HG02970 (cell line): ENCODE measurements around the gene TSPAN9.

Experiments
- ATAC-seq: cut with Tn5 transposase; IDR thresholded peaks from one replicate; pipeline ENCODE4 v1.9.1; 2021; ENCODE audit warnings: mild to moderate bottlenecking, moderate library complexity, moderate number of reproducible peaks; ENCODE audit not compliant: unreplicated experiment, low FRiP score

TSPAN9 gene

DNA sequence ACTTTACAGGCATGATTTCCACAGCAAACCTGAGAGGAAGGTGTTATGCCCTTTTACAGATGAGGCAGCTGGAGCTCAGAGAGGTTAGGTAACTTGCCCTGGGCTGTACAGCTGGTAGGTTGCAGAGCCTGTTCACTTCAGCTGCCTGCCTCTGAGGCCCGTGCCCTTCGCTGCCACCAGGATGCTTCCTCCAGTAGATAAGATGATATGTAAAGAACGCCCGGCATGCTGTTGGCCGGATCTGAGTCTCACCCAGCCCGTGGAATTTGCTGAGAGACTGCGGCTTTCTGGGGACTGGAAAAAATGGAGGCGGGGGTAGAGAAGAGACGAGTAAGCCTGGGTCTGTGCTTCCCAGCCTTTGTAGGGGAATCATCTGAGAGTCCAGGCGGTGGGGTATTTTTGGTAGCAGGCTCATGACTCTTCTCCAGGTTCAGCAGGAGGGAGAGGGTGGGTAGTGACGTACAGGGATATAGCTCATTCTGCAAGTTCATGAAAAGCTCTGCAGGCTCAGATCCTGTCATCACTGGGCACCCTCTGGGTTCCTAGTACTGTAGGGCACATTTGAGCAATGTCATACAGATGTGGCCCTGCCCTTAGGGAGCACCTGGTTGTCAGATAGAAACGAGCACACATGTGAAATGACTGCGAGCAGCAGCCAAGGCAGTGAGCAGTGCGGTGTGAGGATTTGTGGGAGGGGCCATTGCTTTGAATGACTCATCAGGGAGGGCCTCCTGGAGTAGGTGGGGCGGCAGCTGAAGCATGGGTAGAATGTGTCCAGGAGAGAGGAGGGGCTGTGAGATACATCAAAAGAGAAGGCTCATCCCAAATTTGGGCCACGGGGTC, 159.4 kb downstream of the TSPAN9 start:
- ATAC-seq = no peak

- ATAC-seq = no peak
These were observed 161.0 kb downstream of the TSPAN9 start for GRCh38 chr12:3238196-3238595.

GRCh38 chr12:3241621-3242020, 164.4 kb downstream of the TSPAN9 start:
- no peak for ATAC-seq

DNA sequence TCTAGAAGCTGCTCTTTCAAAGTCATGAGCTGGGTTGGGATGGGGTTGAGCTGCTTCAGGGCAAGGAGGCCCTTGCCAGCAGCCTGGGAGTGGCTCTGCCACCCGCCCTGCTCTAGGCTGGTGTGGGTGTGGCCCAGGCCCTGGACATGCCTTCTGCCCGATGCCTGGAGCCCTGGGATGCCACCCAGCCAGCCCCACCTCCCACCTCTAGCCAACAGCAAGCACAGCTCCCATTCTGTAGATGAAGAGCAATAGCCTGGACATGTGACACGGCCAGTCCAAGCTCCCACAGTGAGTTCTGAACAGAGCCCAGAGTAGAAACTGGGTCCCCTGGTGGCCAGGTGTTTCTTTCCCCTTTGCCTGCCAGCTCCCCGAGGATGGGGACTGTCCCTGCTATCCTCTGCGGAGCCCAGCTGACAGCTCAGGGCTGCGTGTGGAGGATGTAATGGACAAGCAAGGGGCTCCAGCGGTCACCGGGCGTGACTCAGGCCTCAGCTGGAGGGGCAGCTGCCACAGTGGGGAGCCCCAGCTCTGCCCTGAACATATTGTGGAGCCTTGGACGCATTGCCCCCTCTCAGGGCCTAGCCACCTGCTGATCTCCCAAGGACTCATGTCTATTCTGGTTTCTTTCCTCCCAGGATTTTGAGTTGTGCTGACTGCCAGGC, 165.2 kb downstream of the TSPAN9 start:
- ATAC-seq = no peak

GRCh38 chr12:3243376-3244084, 166.4 kb downstream of the TSPAN9 start:
- no peak for ATAC-seq

DNA sequence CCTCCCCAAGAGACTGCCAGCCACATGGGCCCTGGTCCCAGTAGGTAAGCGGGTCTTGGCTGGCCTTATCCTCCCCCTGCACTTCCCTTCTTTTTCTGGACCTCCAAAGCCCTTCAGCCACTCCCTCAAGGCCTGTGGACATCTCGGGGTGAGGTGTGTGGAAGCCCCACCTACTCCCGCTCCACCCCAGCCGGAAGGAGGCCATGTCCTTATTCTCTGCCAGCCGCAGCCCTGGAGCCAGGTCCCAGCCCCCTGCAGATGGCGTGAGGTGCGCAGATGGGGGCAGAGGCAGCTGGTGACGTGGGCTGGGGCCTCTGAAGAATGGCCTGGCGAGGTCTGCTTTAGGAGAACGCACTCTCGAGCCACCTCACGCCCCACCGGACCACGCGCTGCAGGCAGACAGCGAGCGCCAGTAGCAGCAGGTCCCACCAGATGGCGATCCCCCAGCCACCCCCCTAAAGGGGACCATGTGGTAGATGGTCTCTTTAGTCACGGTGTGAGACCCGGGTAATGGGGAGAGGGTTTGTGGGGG, 167.1 kb downstream of the TSPAN9 start:
- no peak for ATAC-seq

- ATAC-seq = no peak
These were observed 169.1 kb downstream of the TSPAN9 start for GRCh38 chr12:3246253-3246652.

DNA sequence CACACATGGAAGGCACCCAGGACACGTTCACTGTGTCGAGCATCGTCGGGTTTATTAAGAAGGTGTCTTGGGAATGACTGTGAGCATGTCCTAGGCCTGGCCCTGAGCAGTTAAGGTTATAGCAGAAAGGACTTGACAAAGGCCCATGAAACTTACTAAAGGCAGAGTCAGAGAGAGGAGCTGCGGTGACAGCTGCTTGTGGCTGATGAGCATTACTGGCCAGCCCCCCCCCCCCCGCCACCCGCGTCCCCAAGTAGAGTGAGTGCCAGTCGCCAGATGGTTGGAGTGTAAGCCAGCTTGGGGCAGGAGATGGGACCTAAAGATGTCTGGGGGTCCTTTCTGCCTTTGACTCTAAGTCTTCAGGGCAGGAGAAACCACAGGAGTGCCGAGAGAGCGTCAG, 169.9 kb downstream of the TSPAN9 start:
- ATAC-seq = no peak

DNA sequence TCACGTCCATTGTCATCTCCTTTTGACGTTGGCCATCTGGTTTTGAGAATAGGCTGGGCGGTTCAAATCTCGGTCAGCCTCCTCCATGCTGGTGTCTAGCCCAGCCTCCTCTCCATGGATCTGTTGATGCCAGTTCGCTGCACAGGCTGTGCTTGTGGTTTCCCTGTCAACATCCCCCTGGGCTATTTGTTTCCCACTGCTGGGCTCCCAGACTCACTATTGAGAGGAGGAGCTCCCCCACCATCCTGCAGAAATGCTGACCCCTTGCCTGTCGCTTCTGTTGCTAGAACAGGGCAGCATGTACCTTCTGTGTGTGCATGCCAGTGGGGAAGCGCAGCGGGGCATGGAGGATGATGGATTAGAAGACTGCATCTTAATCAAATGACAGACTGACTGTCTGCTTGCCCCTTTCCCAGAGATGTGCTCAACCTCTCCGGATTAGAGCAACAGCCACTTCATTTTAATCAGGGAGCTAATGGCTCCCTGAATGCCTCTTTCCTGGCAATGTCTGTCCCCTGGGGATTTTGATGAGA, 170.5 kb downstream of the TSPAN9 start:
- no peak for ATAC-seq

DNA sequence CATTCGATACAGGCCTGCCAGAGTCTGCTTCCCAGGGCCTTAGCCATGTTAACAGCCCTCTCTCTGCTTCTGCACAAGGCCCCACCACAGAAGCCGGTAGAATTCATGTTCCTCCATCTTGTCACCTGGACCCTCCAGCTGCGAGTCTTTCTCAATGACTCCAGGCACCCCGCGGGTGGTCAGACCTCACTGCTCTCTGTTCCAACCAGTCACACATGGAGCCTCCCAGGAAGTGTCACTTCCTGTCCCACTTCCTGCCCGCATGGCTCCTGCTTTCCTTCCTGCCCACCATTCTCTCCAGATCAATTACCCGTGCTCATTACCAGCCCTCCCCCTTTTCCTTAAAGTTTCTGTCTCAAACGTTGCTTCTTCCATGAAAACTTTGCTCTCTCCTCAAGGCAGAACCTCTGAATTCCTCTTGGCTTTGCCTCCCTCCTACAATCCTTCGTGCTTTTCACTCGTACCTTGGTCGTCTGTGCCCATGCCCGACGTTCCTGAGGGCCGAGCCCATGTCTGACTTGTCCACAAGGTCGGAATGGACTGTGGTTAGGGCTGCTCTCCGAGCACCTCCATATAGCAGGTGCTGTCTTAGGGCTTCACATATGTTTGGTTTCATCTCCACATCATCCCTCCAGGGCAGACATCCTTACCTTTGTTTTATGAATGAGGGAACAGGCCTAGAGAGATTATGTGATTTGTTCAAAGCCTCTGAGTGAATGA, 172.1 kb downstream of the TSPAN9 start:
- ATAC-seq = no peak

DNA sequence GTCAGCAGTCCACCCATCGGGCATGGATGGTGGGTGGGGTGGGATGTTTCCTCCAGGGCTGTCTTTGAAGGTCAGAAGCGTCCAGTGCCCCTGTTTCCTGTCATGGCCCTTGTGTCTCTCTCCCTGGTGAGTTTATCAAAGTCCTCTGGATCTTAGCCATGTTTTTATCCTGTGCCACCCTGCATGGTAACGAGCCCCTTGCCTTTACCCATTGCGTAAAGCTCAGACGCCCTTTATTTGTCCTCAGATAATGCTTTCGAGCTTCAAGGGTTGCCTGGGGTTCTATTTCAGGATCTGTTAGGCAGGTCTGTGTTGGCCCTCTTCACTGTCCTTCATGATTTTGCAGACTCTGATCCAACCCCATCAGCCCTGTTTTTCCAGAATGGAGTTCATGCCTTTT, 172.9 kb downstream of the TSPAN9 start:
- no peak for ATAC-seq

DNA sequence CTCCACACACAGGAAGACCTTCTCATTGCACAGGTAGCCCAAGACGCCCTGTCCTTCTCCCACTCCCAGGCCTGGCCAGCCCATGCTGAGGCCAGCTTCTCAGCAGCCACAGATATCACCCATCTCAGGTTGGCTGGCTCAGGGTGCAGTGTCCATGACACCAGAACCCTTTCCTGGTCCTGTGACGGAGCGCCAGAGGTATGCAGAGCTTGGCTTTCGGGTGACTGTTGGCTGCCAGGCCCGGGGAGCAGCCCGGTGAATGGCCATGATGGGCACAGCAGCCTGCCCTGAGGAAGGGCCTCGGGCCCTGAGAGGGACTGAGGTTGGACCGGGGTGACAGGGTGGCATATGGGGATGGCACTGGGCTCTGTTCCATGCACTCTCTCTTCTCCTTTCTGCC, 173.4 kb downstream of the TSPAN9 start:
- no peak for ATAC-seq

- ATAC-seq = no peak
These were observed 173.9 kb downstream of the TSPAN9 start for GRCh38 chr12:3251067-3251466.

DNA sequence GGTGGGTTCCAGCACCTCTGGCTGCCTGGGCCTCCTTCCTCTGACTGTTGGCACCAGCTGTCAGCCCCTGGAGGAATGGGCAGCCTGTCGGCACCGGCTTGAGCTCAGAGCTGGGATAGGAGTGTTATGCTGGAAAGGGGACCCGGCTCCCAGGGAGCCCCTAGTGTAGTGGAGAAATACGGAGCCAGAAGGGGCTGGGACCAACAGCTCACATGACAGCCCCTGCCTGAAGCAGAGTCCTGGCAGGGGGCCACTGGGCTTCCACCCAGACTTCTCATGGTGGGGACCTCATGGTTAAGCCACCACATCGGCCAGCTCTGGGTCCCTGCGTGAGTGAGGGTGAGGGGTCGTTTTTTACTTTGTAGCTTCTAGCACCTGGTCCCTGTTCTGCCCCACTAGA, 174.5 kb downstream of the TSPAN9 start:
- no peak for ATAC-seq

- ATAC-seq = no peak
These were observed 175.3 kb downstream of the TSPAN9 start for GRCh38 chr12:3252450-3252891.

DNA sequence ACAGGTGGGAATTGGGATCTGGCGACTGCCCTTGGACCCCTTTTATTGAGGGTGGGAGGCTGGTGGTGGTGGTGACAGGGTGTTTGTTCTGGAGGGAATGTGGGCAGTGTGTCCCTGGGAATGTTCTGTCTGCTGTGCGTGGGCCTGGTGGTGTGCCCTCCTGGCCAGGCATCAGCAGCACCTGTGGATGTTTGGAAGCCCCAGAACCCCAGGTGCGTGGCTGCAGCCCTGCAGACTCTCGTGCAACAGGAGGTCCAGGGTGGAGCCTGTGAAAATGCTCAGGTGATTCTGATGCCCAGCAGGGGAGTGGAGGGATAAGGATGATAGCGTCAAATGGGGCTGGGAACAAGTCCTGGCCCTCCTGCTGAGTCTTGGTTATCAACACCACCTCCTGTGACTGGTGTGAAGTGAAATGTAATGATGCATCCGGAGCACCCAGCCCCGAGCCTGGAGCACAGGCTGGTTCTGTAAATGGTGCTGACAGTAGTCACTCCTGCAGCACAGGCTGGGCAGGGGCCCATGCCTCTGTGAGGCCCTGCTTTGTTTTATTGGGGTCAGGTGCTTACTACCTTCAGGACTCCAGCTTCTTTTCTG, 176.6 kb downstream of the TSPAN9 start:
- no peak for ATAC-seq

DNA sequence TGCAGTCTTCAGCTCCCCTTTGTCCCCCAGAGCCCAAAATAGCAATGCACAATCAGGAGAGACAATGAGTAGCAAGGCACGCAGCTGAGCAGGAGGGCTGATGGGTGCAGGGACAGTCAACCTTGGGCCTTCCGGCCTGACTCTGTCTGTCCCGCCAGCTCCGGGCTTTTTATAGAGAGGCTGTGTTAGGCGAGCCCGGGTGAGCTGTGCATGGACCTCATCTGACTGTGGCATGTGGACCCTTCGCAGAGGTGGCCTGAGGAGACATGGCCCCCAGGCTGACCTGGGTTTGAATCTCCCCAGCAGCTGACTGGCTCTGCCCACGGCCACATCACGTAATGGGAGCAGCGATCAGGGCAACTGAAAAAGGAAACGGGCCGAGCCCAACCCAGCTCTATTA, 177.9 kb downstream of the TSPAN9 start:
- ATAC-seq = no peak

DNA sequence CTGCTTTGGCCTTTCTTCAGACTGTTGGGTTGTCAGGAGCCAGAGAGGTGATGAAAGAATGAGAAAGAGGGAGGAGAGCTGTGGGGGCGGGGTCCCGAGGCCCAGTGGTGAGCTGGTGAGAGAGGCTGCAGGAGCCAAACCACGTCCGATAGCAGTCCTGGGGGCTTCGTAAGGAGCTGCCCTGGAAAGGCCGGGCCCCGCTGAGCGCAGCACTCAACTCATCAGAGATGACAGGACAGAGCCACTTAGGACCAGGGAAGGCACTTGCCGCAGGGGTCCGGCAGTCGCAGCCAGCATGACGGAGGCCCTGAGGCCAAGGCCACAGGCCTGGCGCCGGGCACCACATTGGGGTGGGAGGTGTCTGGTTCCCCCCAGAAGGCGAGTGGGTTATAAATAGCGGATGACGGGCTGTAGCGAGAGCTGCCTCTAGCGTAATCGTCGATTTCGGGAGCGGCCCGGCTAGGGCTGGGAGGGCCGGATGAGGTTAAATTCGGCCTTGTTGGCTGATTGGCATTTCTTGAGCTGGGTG, 179.0 kb downstream of the TSPAN9 start:
- no peak for ATAC-seq

GRCh38 chr12:3257411-3257810, 180.2 kb downstream of the TSPAN9 start:
- ATAC-seq = no peak

DNA sequence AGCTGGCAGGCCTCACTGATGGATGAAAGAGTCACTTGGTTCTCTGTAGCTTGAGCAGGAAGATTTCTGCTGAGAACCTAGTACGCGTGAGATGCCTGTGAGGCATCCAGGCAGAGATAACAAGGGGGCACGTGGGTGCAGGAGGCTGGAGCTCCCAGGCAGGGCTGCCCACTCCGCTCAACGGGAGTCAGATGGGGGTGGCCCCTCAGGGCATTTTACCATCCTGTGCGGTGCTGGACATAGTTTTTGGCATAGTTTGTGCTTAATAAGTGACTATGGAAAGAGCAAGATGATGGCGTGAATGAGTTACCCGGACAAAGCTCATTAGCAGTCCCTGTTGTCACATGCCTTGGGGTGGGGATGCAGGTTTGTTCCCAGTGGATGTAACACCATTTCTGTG, 182.8 kb downstream of the TSPAN9 start:
- no peak for ATAC-seq
